Endothelial cell of umbilical vein (primary cell): Measurements from ENCODE around the gene ZNF213. TPM values are rescaled to one million over a fixed set of nuclear protein-coding genes. Genes with fewer than 3 reads are reported as not detected.
A peak's percentile ranks its signal among the peaks of the same experiment; 100 is the strongest.

Source experiments
- BruUV-seq: library from RNA; stranded (reverse); fragments of 400-500 nt; replicated peaks from 2 replicates; lab custom pipeline; 2021; lab: Mats Ljungman, UMichigan
- CTCF ChIA-PET: fragments of 300-600, 350-600 bp; sonication (Branson Sonifier 250); formaldehyde crosslinking; loops from one replicate; lab custom pipeline; 2021; ENCODE audit warnings: antibody characterized with exemption, inconsistent platforms; lab: Charles Lee
- POLR2A ChIA-PET: fragments of 300-600, 350-600 bp; sonication (Branson Sonifier 250); formaldehyde crosslinking; loops from one replicate; lab custom pipeline; 2021; ENCODE audit warnings: antibody characterized with exemption, inconsistent platforms; lab: Charles Lee
- DNase-seq: peaks from one replicate; pipeline ENCODE4 v3.0.0-alpha.2; 2011; ENCODE audit warnings: low read depth, low spot score
- FAIRE-seq: peaks from 2 replicates; lab custom pipeline; 2011; peaks lifted over from hg19 to GRCh38; lab: Jason Lieb, UNC
- H2AFZ ChIP-seq: 2 replicates; pipeline ENCODE4 v1.6.0; 2012; ENCODE audit warnings: low read depth, low read length, control low read depth, inconsistent platforms
- H3K27ac ChIP-seq: 2 replicates; pipeline ENCODE4 v1.5.1; 2011; ENCODE audit warnings: low read depth, mild to moderate bottlenecking, control low read depth, low read length, moderate library complexity; ENCODE audit not compliant: insufficient read depth
- H3K27me3 ChIP-seq, 2 experiments: 2 replicates each; pipeline versions ENCODE4 v1.6.0 to v1.6.1; 2011; ENCODE audit warnings: low read length in 2 of 2, mixed read lengths in 1 of 2; ENCODE audit not compliant: control insufficient read depth in 2 of 2, insufficient read depth in 2 of 2
- H3K36me3 ChIP-seq, 2 experiments: 2 replicates in 1 of 2; 3 replicates in 1 of 2; pipeline ENCODE4 v1.5.1; 2011; ENCODE audit warnings: low read length in 2 of 2, mild to moderate bottlenecking in 1 of 2, moderate library complexity in 1 of 2; ENCODE audit not compliant: control insufficient read depth in 2 of 2, insufficient read depth in 2 of 2; ENCODE audit errors: extremely low read depth in 1 of 2
- H3K4me1 ChIP-seq: 3 replicates; pipeline ENCODE4 v1.5.1; 2011; ENCODE audit warnings: mild to moderate bottlenecking, low read length; ENCODE audit not compliant: control insufficient read depth, insufficient read depth; ENCODE audit errors: extremely low read depth
- H3K4me2 ChIP-seq: 2 replicates; pipeline ENCODE4 v1.6.1; 2011; ENCODE audit warnings: low read length, control low read depth, mixed read lengths; ENCODE audit not compliant: insufficient read depth
- H3K4me3 ChIP-seq, 3 experiments: fragments of 200-600 bp in 1 of 3; sonication (generic), shearing (Covaris generic) in 1 of 3; replicated peaks in 1 of 3; 2 replicates each; pipeline ENCODE4 v1.5.1; 2011 to 2016; ENCODE audit warnings: control low read depth in 3 of 3, low read length in 3 of 3, mild to moderate bottlenecking in 2 of 3, inconsistent platforms in 1 of 3, low read depth in 1 of 3, moderate library complexity in 1 of 3; ENCODE audit not compliant: insufficient read depth in 1 of 3
- H3K79me2 ChIP-seq: 2 replicates; pipeline ENCODE4 v1.6.0; 2012; ENCODE audit warnings: low read length, inconsistent platforms; ENCODE audit not compliant: control insufficient read depth, insufficient read depth
- H3K9ac ChIP-seq: replicated peaks from 2 replicates; pipeline ENCODE3; 2011; ENCODE audit warnings: low read length, control low read depth; ENCODE audit not compliant: insufficient read depth; ENCODE audit errors: extremely low read depth
- H3K9me1 ChIP-seq: replicated peaks from 3 replicates; pipeline ENCODE4 v1.6.0; 2011; ENCODE audit warnings: mild to moderate bottlenecking, low read length; ENCODE audit not compliant: control insufficient read depth, insufficient read depth; ENCODE audit errors: extremely low read depth
- H3K9me3 ChIP-seq: replicated peaks from 2 replicates; pipeline ENCODE4 v1.5.1; 2012; ENCODE audit warnings: low read length, inconsistent platforms; ENCODE audit not compliant: control insufficient read depth, insufficient read depth
- H4K20me1 ChIP-seq: replicated peaks from 2 replicates; pipeline ENCODE3; 2011; ENCODE audit warnings: mild to moderate bottlenecking, low read length; ENCODE audit not compliant: control insufficient read depth, insufficient read depth; ENCODE audit errors: extremely low read depth
- EZH2 ChIP-seq: IDR thresholded peaks from 2 replicates; pipeline ENCODE4 v1.6.1; 2012; ENCODE audit warnings: borderline replicate concordance, low read depth, mild to moderate bottlenecking, moderate library complexity, low read length, inconsistent platforms; ENCODE audit not compliant: severe bottlenecking
- FOS ChIP-seq: IDR thresholded peaks from 2 replicates; pipeline ENCODE4 v1.6.1; 2011; ENCODE audit warnings: mild to moderate bottlenecking, low read length, moderate library complexity, borderline replicate concordance; ENCODE audit not compliant: insufficient read depth
- GATA2 ChIP-seq: IDR thresholded peaks from 2 replicates; pipeline ENCODE4 v1.7.0; 2011; ENCODE audit warnings: low read depth, mild to moderate bottlenecking, moderate library complexity, mixed read lengths, low read length; ENCODE audit not compliant: insufficient read length, insufficient read depth
- JUN ChIP-seq: IDR thresholded peaks from 2 replicates; pipeline ENCODE4 v1.6.1; 2011; ENCODE audit warnings: borderline replicate concordance, low read depth; ENCODE audit not compliant: insufficient read length, insufficient read depth
- MYC ChIP-seq: IDR thresholded peaks from one replicate; pipeline ENCODE4 v1.6.1; 2011; ENCODE audit warnings: mild to moderate bottlenecking, low read depth, low read length
- POLR2A ChIP-seq: IDR thresholded peaks from 2 replicates; pipeline ENCODE4 v1.6.1; 2012; ENCODE audit warnings: low read depth, mild to moderate bottlenecking, control low read depth, low read length
- POLR2AphosphoS5 ChIP-seq: IDR thresholded peaks from 2 replicates; pipeline ENCODE4 v1.6.1; 2012; ENCODE audit warnings: low read depth, mild to moderate bottlenecking, control low read depth, low read length, moderate library complexity; ENCODE audit not compliant: insufficient read depth
- dilution Hi-C: fragments of 300-500 bp; cut with MboI; formaldehyde crosslinking; loops from one replicate; pipeline ENCODE4 v1.15.0; 2019; ENCODE audit warnings: low sequenced_read_pairs; ENCODE audit not compliant: extremely low pct_ligation_motif_present
- intact Hi-C: fragments of 100-400 bp; cut with micrococcal nuclease; formaldehyde crosslinking; loops from one replicate; pipeline ENCODE4 v1.10.0; 2022
- polyA plus RNA-seq, 4 experiments: library from polyadenylated mRNA; depleted of rRNA in 3 of 4; stranded (reverse) in 3 of 4; unstranded in 1 of 4; fragments of >200 nt; gene quantifications; 2 replicates each; pipeline versions ENCODE4 v1.2.1 to v1.2.3, GENCODE V29; 2011 to 2012; ENCODE audit warnings: missing spikeins in 1 of 4
- total RNA-seq: library from RNA; stranded (reverse); gene quantifications from 2 replicates; pipeline ENCODE4 v1.2.3, GENCODE V29; 2021
- TF ChIP-seq, protein P1 (sequence below), 2 donors: IDR thresholded peaks; 1 replicate in 1 of 2; 2 replicates in 1 of 2; pipeline ENCODE4 v1.5.1; 2011; ENCODE audit warnings: low read length in 2 of 2, mild to moderate bottlenecking in 2 of 2, moderate library complexity in 2 of 2, control low read depth in 1 of 2, inconsistent platforms in 1 of 2, low read depth in 1 of 2; ENCODE audit not compliant: insufficient read depth in 1 of 2; ENCODE audit errors: extremely low read depth in 1 of 2
- TF ChIP-seq, protein P2 (sequence below): IDR thresholded peaks from 2 replicates; pipeline ENCODE4 v1.6.1; 2011; ENCODE audit not compliant: insufficient read depth, insufficient read length

Gene ZNF213
- total and polyA plus RNA-seq, 2 donors (not counting 3 experiments of a cell fraction or from before 2014, with no cell fraction given) = 2.0 to 9.8 TPM

- H3K36me3 ChIP-seq = no peaks in the 10 kb centered on the region
- CTCF ChIA-PET = interaction anchor here (1.7 to 4.8 kb wide), 2 partner anchors 30 to 40 kb away, joined by 6 to 49 read pairs; no protein-coding TSS in a partner anchor
- no peaks in the 10 kb centered on the region for H4K20me1 ChIP-seq
- H2AFZ ChIP-seq = peak overlapping the region; percentile 45
- no peaks in the 10 kb centered on the region for H3K79me2 ChIP-seq
- H3K4me1 ChIP-seq = peaks cover 26% of the 10 kb centered on the region
- FAIRE-seq = no peak
- dilution Hi-C loops = no loop called here
- no peak overlapping the region for H3K4me2 ChIP-seq
- H3K9ac ChIP-seq = no peak overlapping the region
- no peak for DNase-seq
- H3K27ac ChIP-seq = no peak overlapping the region
- H3K27me3 ChIP-seq = peaks cover 0 to 2% of the 10 kb centered on the region in 2 experiments
- no peaks in the 10 kb centered on the region for H3K9me3 ChIP-seq
- intact Hi-C loops = no loop called here
- TF ChIP-seq, protein P1, sequence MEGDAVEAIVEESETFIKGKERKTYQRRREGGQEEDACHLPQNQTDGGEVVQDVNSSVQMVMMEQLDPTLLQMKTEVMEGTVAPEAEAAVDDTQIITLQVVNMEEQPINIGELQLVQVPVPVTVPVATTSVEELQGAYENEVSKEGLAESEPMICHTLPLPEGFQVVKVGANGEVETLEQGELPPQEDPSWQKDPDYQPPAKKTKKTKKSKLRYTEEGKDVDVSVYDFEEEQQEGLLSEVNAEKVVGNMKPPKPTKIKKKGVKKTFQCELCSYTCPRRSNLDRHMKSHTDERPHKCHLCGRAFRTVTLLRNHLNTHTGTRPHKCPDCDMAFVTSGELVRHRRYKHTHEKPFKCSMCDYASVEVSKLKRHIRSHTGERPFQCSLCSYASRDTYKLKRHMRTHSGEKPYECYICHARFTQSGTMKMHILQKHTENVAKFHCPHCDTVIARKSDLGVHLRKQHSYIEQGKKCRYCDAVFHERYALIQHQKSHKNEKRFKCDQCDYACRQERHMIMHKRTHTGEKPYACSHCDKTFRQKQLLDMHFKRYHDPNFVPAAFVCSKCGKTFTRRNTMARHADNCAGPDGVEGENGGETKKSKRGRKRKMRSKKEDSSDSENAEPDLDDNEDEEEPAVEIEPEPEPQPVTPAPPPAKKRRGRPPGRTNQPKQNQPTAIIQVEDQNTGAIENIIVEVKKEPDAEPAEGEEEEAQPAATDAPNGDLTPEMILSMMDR (IDR thresholded peaks at IDR 0.05; ENCODE audit: extremely low read depth in 1 of 2, insufficient read depth in 1 of 2, low read depth in 1 of 2, low read length in 2 of 2) = no peak
- no peak for TF ChIP-seq POLR2AphosphoS5
- no peak for TF ChIP-seq POLR2A
- TF ChIP-seq, protein P2, sequence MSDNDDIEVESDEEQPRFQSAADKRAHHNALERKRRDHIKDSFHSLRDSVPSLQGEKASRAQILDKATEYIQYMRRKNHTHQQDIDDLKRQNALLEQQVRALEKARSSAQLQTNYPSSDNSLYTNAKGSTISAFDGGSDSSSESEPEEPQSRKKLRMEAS = no peak
- TF ChIP-seq MYC = no peak
- TF ChIP-seq EZH2 = no peak
- no peak for TF ChIP-seq GATA2
- no peak for TF ChIP-seq JUN
- no peak for TF ChIP-seq FOS
- H3K4me3 ChIP-seq = no peak overlapping the region
- POLR2A ChIA-PET = no interaction called here
- H3K9me1 ChIP-seq = no peaks in the 10 kb centered on the region
- BruUV-seq = no TSS peak
Measured at GRCh38 chr16:3099395-3099731, 35.5 kb upstream of the ZNF213 start.
